A549 (cell line): ENCODE results near the gene TMEM126A.

Source experiments
- EP300 ChIP-seq, 2 experiments: fragments of >200 bp; sonication (Bioruptor Twin); formaldehyde crosslinking; IDR thresholded peaks; 2 replicates in 1 of 2; 3 replicates in 1 of 2; pipeline ENCODE4 v1.6.1; 2016 to 2017
- ESRRA ChIP-seq: fragments of 150-350 bp; IDR thresholded peaks from 2 replicates; pipeline ENCODE4 v1.6.1; 2014; ENCODE audit warnings: mild to moderate bottlenecking, low read length, borderline replicate concordance
- JUN ChIP-seq, 2 experiments: fragments of >200 bp; sonication (Bioruptor Twin); formaldehyde crosslinking; IDR thresholded peaks; 2 replicates in 1 of 2; 3 replicates in 1 of 2; pipeline ENCODE4 v1.6.1; 2016 to 2017
- PHF8 ChIP-seq: fragments of 200-600 bp; sonication (generic); IDR thresholded peaks from 2 replicates; pipeline ENCODE4 v1.6.1; 2016; ENCODE audit warnings: low read depth, mild to moderate bottlenecking, antibody characterized with exemption, moderate library complexity, borderline replicate concordance
- POLR2A ChIP-seq: IDR thresholded peaks from 2 replicates; pipeline ENCODE4 v1.6.1; 2012; ENCODE audit warnings: mild to moderate bottlenecking, low read length
- RAD21 ChIP-seq, 2 experiments: fragments of >200 bp in 1 of 2; sonication (Bioruptor Twin) in 1 of 2; formaldehyde crosslinking in 1 of 2; IDR thresholded peaks in 1 of 2; conservative IDR thresholded peaks in 1 of 2; 2 replicates in 1 of 2; 3 replicates in 1 of 2; pipeline ENCODE4 v1.6.1; 2012 to 2018; ENCODE audit warnings: inconsistent platforms in 1 of 2
- TF ChIP-seq, protein P1 (sequence below): fragments of >200 bp; sonication (Bioruptor Twin); formaldehyde crosslinking; IDR thresholded peaks from 3 replicates; pipeline ENCODE4 v1.5.1; 2016
- TF ChIP-seq, protein P2 (sequence below): IDR thresholded peaks from 2 replicates; pipeline ENCODE4 v1.6.1; 2012
- TF ChIP-seq, protein P3 (sequence below): IDR thresholded peaks from 2 replicates; pipeline ENCODE4 v1.6.1; 2012
- TF ChIP-seq, protein P4 (sequence below): fragments of 200-600 bp; sonication (generic); IDR thresholded peaks from 2 replicates; pipeline ENCODE4 v1.6.1; 2016; ENCODE audit warnings: antibody characterized with exemption, mild to moderate bottlenecking, moderate library complexity

DNA sequence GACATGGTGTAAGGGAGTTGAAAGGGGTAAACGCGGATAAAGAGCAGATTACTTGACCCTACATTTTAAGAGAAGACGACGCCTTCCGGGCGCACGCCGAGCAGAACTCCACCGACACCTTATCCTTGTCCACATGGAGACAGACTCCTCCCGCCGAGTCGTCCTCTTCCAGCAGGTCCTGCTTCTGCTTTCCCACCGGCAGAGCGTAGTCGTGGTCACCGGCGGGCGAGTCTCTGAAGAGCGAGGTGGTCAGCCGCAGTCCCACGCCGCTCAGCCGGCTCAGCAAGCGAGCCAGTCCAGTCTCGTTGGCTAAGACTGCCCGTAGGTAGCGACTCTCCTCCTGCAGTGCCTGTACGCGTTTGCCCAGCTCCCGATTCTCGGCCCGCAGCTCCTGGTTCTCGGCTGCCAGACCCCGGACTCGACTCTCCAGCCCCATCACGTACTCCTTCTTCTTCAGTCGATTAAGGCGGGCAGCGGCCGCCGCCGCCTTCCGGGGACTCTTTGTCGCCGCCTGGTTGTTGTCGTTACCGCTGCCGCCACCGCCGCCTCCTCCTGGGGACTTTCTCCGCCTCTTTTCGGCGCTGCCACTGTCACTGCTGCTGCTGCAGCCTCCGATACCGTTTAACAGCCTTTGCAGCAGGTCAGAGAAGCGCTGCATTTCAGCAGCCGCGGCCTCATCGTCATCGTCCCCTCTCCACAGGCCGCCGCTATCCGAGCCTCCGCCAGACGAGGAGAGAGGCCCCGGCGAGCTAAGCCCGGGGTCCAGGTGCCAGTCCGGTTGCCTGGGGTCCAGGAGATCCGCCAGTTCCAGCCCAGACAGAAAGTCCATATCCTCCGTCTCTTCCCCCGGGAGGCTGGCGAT, 16.2 kb downstream of the TMEM126A start:
- TF ChIP-seq, protein P1, sequence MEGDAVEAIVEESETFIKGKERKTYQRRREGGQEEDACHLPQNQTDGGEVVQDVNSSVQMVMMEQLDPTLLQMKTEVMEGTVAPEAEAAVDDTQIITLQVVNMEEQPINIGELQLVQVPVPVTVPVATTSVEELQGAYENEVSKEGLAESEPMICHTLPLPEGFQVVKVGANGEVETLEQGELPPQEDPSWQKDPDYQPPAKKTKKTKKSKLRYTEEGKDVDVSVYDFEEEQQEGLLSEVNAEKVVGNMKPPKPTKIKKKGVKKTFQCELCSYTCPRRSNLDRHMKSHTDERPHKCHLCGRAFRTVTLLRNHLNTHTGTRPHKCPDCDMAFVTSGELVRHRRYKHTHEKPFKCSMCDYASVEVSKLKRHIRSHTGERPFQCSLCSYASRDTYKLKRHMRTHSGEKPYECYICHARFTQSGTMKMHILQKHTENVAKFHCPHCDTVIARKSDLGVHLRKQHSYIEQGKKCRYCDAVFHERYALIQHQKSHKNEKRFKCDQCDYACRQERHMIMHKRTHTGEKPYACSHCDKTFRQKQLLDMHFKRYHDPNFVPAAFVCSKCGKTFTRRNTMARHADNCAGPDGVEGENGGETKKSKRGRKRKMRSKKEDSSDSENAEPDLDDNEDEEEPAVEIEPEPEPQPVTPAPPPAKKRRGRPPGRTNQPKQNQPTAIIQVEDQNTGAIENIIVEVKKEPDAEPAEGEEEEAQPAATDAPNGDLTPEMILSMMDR: peak; percentile 40; the same call in 2 of the 3 replicates
- peak; percentile 15 to 22; a peak in 3 of 5 replicates for TF ChIP-seq RAD21 (conservative IDR thresholded peaks at IDR 0.05 in 1 of 2, IDR thresholded peaks at IDR 0.05 in 1 of 2)
- TF ChIP-seq, protein P2, sequence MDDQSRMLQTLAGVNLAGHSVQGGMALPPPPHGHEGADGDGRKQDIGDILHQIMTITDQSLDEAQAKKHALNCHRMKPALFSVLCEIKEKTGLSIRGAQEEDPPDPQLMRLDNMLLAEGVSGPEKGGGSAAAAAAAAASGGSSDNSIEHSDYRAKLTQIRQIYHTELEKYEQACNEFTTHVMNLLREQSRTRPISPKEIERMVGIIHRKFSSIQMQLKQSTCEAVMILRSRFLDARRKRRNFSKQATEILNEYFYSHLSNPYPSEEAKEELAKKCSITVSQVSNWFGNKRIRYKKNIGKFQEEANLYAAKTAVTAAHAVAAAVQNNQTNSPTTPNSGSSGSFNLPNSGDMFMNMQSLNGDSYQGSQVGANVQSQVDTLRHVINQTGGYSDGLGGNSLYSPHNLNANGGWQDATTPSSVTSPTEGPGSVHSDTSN: no peak
- TF ChIP-seq EP300 (IDR thresholded peaks at IDR 0.05): no peak
- TF ChIP-seq, protein P3, sequence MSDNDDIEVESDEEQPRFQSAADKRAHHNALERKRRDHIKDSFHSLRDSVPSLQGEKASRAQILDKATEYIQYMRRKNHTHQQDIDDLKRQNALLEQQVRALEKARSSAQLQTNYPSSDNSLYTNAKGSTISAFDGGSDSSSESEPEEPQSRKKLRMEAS: no peak
- TF ChIP-seq ESRRA: no peak
- no peak for TF ChIP-seq POLR2A
- no peak for TF ChIP-seq PHF8
- TF ChIP-seq, protein P4, sequence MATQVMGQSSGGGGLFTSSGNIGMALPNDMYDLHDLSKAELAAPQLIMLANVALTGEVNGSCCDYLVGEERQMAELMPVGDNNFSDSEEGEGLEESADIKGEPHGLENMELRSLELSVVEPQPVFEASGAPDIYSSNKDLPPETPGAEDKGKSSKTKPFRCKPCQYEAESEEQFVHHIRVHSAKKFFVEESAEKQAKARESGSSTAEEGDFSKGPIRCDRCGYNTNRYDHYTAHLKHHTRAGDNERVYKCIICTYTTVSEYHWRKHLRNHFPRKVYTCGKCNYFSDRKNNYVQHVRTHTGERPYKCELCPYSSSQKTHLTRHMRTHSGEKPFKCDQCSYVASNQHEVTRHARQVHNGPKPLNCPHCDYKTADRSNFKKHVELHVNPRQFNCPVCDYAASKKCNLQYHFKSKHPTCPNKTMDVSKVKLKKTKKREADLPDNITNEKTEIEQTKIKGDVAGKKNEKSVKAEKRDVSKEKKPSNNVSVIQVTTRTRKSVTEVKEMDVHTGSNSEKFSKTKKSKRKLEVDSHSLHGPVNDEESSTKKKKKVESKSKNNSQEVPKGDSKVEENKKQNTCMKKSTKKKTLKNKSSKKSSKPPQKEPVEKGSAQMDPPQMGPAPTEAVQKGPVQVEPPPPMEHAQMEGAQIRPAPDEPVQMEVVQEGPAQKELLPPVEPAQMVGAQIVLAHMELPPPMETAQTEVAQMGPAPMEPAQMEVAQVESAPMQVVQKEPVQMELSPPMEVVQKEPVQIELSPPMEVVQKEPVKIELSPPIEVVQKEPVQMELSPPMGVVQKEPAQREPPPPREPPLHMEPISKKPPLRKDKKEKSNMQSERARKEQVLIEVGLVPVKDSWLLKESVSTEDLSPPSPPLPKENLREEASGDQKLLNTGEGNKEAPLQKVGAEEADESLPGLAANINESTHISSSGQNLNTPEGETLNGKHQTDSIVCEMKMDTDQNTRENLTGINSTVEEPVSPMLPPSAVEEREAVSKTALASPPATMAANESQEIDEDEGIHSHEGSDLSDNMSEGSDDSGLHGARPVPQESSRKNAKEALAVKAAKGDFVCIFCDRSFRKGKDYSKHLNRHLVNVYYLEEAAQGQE: no peak
- no peak for TF ChIP-seq JUN (IDR thresholded peaks at IDR 0.05)
